Measurements from ENCODE around the gene SLC16A4. TPM values are rescaled to one million over a fixed set of nuclear protein-coding genes. Genes with fewer than 3 reads are reported as not detected.

The SLC16A4 gene
- polyA plus RNA-seq, 1 of the 3 experiments (the other 2 are of a cell fraction) = 3.0 TPM

- TF ChIP-seq CTCF (IDR thresholded peaks at IDR 0.05) (no peak), RXRA (IDR thresholded peaks at IDR 0.05; ENCODE audit: borderline replicate concordance, low read depth) (no peak), FOSL2 (IDR thresholded peaks at IDR 0.05; ENCODE audit: borderline replicate concordance, low read depth) (no peak), SIN3A (IDR thresholded peaks at IDR 0.05; ENCODE audit: borderline replicate concordance, low read depth, low read length) (no peak), EZH2phosphoT487 (IDR thresholded peaks at IDR 0.05; ENCODE audit: borderline replicate concordance, low read depth) (no peak), NRF1 (IDR thresholded peaks at IDR 0.05; ENCODE audit: low read depth, low read length) (no peak), PBX3 (IDR thresholded peaks at IDR 0.05) (no peak), FOXM1 (IDR thresholded peaks at IDR 0.05; ENCODE audit: low read depth) (no peak), GATA2 (CRISPR knock-in tag; IDR thresholded peaks at IDR 0.05) (no peak), YY1 (IDR thresholded peaks at IDR 0.05; ENCODE audit: low read depth) (no peak), ELF1 (IDR thresholded peaks at IDR 0.05) (no peak), MAX (IDR thresholded peaks at IDR 0.05; ENCODE audit: low read depth) (no peak), REST (IDR thresholded peaks at IDR 0.05; ENCODE audit: low read depth, low read length) (no peak), JUND (IDR thresholded peaks at IDR 0.05) (no peak), ZBTB33 (IDR thresholded peaks at IDR 0.05; ENCODE audit: borderline replicate concordance, low read depth) (no peak), EP300 (IDR thresholded peaks at IDR 0.05; ENCODE audit: borderline replicate concordance in 1 of 2, low read depth in 1 of 2, low read length in 1 of 2) (no peak), SMC3 (IDR thresholded peaks at IDR 0.05; ENCODE audit: low read depth, low read length) (no peak), FOXJ3 (CRISPR knock-in tag; IDR thresholded peaks at IDR 0.05) (no peak)
- H3K27me3 ChIP-seq (ENCODE audit: insufficient read depth) = peaks cover 31% of the 10 kb centered on the region; the same call in 1 of the 2 replicates
- no peak overlapping the region for H3K4me2 ChIP-seq
- no peaks in the 10 kb centered on the region for H3K36me3 ChIP-seq (replicated peaks in 1 of 2; ENCODE audit: control insufficient read depth in 1 of 2, insufficient read depth in 2 of 2, low read length in 1 of 2)
- WGBS (ENCODE audit: low lambda C conversion rate) = 69% methylated on average over 7 of the region's 7 CpGs
- H2AFZ ChIP-seq (ENCODE audit: low read depth) = no peak overlapping the region
- no peaks in the 10 kb centered on the region for H3K9me3 ChIP-seq
- H3K9me2 ChIP-seq = no peaks in the 10 kb centered on the region
- ChIA-PET CTCF (interaction anchor here (0.9 to 4.0 kb wide), 6 partner anchors 18 to 229 kb away, joined by 3 to 23 read pairs (median 12); no protein-coding TSS in a partner anchor), POLR2A (interaction anchor here (0.9 kb wide), 1 partner anchor 8 kb away, joined by 4 read pairs; no protein-coding TSS in a partner anchor)
- no peak overlapping the region for H3K4me3 ChIP-seq (ENCODE audit: low read depth in 2 of 2, low read length in 1 of 2)
- H3K9ac ChIP-seq = no peak overlapping the region
- H3K27ac ChIP-seq (ENCODE audit: low read depth in 2 of 2, low read length in 1 of 2) = no peak overlapping the region
- no peaks in the 10 kb centered on the region for H4K20me1 ChIP-seq (ENCODE audit: insufficient read depth)
- no peaks in the 10 kb centered on the region for H3F3A ChIP-seq (replicated peaks; ENCODE audit: insufficient read depth)
- H3K79me2 ChIP-seq (ENCODE audit: insufficient read depth) = no peaks in the 10 kb centered on the region
- no peak for DNase-seq
- H3K4me1 ChIP-seq (ENCODE audit: control insufficient read depth in 1 of 2, insufficient read depth in 2 of 2, low read depth in 1 of 2, low read length in 1 of 2) = no peaks in the 10 kb centered on the region; a peak in 1 of 4 replicates
These were observed 45.8 kb upstream of the SLC16A4 start for GRCh38 chr1:110436635-110437034.

Data from SK-N-SH (cell line).